HuH-7.5 (cell line): Measurements from ENCODE around the gene SRC.

Experiments used
- DNase-seq: peaks from one replicate; pipeline ENCODE4 v3.0.0; 2011; ENCODE audit warnings: low spot score

The SRC gene

GRCh38 chr20:37454636-37455385 lies 108.9 kb downstream of the SRC start:
- DNase-seq: no peak
